ENCODE measurements around the gene RNF41.
"Not testable (repeated sequence)": the region's sequence is repeated elsewhere in the genome, so short reads cannot be mapped to it uniquely, and the experiment has no call there.

RNF41 gene

DNA sequence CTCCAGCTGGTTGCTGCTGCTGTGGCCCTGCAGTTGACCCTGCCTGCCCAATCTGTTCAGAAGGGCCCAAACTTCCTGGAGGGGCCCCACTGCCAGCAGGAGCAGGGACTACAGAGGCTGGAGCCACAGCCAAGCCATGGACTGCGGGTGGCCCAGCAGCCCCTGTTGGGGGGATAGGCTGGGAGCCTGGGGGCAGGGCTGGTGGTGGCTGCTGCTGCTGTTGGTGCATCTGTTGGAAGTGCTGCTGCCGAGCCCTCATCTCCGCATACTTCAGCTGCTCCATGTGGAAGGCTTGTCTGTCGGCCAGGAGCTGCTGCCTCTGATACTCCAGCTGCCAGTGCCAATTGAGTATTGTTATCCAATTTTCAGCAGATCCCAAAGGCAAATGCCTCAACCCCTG lies 56.4 kb downstream of the RNF41 start:
- DNase-seq (ENCODE audit: low read depth in 2 of 2), result no peak

DNA sequence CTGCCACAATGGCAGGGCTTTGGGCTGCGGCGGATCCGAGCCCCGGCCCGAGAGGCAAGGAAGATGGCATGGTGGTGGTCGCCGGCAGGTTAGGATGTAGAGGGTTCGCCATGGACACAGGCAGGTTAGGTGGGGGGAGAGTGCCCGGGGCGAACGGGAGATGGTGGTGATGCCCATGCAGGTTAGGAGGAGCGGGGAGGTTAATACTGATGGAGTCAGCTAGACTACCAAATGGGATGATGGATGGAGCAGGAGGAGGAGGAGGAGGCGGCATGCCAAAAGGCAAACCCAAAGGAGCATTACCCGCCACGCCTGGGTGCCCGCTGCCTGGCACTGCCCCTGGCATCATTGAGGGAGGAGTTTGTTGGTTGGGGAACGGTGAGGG lies 57.4 kb downstream of the RNF41 start:
- DNase-seq (ENCODE audit: low read depth in 2 of 2), result no peak

DNA sequence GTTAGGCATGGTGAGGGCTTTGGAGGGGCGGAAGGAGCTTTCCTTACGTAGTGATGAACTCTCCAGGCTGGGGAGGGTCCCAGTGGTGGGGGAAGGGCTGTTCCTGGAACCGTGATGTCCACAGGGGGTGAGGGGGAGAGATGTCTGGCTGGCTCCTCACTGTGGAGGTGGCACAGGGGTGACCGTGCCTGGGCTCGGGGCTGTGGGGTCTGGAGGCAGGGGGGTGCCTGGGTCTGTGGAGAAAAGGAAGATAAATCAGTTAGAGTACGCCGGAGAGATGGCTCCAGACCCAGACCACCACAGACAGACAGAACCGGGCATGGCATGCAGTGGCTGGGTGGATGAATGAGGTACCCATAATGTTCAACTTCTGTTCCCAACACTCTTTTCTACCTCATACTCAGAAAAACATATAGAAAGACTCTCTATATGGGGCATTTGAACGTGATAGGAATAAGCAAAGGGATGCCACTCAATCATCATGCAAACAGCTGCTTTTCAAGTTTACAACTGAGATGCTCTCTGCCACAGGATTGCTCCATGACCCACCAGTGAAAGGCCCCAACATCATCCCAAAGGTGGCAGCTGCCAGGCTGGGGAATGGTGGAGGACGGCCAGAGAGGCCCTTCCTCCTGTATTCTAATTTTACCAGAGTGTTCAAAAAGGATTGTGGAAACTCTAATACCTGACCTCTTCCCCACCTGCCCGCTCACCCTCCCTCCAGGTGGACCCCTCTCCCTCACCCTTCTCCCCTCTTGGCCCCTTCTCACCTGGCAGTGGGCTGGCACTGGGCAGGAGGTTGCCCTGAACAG lies 58.0 kb downstream of the RNF41 start:
- DNase-seq (ENCODE audit: low read depth in 2 of 2), result no peak

DNA sequence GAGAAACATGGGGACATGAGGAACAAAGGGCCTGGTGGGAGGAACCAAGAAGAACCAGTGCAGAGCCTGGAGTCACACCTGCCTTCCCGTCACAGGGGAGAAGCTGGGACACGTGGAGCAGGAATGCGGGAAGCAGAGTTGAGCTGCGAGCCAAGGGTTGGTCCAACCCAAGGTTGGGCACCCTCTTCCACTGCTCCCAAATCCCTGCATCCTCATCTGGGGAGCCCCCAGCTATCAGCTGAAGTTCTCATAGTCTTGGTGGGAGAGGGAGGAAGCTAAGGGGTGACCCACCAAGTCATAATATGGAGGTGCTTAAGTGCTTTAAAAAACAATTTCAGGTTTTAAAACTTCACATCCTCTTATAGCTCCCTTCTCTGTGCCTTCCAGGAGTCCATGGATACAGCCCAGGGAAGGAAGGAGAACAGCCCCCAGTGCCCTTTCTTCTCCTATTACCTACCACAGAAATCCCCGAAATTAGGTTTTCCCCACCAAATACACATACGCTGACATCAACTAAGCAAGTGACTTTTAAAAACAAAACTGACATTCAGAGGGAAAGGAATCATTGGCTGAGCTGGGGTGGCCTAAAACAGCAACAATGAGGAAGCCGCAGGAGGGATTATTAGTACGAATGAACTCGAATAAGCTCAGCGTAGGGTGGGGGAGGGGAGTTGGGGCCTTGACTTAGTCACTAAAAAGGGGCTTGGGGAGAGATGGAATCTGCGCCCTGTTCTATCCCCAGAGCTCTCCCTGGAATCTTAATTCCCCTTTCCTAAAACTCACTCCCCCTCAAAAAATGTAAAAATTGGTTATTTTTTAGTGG lies 59.0 kb downstream of the RNF41 start:
- DNase-seq (ENCODE audit: low read depth in 2 of 2), result no peak

DNA sequence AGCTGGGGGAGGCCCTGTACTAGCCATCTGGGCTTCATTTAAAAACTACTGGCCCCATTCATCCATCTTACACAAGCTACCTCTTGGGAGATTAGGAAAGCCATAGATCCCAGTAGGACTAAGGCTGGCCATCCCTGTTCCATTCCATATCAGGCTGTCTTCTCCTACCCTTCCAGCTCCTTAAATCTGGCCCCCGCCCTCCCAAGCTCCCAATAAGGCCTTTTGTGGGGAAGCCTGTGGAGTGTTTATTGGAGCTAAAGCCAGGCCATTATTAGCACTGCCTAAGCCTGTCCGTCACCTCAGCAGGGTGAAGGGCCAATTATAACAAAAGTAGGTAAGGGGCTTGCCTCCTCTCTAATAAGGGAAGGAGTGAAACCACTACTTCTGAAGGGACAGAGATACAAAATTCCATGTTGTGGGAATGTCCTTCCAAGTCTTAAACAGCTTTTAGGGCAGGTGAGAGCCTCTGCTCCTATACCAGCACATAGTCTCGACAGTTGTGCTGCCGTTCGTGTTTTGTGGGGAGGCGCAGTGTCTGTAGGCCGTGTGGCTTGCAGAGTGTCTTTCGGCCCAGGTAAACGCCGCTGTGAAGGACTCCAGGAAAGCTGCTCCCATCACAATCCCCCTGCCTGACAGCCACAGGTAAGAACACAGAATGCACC lies 59.9 kb downstream of the RNF41 start:
- DNase-seq (ENCODE audit: low read depth in 2 of 2), result no peak

DNA sequence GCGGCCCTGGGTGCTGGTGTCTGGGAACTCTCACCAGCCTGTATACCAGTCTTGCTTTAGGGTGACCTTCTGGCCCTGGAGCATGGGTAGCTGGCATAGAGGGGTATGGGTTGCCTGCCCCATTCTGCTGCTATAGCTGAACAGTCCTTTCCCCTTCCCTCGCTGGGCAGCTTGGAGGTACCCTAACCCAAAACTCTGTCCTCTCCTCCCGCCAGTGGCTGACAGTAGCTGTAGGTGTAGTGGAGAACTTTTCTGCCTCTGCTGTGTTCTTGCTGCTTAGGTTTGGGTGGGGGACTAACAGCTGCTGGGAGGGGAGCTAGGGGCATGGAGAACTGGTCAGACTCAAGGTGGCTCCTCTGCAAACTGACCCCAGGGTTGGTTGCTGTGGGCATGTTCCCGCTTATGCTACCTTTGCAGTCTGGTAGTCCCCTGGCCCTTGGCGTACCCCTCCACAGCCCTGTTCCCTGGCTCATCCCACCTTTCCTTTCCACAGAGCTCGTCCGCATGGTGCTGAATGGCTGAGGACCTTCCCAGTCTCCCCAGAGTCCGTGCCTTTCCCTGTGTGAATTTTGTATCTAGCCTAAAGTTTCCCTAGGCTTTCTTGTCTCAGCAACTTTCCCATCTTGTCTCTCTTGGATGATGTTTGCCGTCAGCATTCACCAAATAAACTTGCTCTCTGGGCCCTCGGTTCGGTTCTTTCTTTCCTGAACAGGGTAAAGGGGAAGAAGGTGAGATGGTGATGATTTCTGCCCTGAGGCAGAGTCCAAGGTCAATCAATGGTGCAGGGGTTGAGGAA lies 60.6 kb downstream of the RNF41 start:
- no peak for DNase-seq (ENCODE audit: low read depth in 2 of 2)

DNA sequence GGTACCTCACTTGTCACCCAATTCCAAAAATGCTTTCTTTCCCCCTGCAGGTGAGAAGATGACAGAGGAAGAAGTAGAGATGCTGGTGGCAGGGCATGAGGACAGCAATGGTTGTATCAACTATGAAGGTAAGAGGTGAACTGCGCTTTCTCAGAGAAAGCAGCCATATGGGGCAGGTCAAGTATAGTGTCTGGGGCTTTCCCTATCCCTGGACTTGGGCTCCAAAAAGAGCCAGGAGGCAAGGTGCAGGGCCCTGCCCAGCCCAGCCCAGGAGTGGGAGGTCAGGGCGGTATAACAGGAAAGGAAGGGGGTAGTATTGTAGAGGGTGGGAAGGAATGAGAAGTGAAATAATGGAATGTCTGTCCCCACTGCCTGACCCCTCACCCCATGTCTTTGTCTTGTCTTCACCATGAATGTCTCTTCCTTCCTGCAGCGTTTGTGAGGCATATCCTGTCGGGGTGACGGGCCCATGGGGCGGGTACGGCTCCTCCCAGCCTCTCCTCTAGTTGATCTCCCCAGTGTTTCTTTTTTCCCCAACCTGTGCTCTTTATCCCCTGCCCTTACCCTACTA lies 61.4 kb downstream of the RNF41 start:
- peak in 1 of 2 donors; percentile 11 for DNase-seq (ENCODE audit: low read depth in 2 of 2)

DNA sequence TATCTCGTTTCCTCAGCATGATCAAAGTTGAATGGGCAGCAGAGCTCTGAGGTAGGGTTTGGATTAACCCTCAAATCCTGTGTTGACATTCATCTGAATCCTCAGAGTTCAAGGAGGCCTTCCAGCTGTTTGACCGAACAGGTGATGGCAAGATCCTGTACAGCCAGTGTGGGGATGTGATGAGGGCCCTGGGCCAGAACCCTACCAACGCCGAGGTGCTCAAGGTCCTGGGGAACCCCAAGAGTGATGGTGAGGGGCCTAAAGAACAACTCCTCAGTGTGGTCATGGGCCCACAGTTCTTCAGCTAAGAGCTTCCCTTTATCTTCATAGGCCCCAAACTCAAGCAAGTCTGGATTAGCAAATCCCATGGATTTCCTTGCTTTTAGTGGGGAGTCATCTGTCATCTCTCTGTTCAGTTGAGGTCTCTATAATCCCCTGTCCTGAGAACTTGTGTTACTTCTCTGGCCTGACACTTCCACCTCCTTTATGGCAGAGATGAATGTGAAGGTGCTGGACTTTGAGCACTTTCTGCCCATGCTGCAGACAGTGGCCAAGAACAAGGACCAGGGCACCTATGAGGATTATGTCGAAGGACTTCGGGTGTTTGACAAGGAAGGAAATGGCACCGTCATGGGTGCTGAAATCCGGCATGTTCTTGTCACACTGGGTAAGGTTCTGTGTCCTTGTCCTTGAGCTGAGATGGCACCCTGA lies 62.1 kb downstream of the RNF41 start:
- DNase-seq (ENCODE audit: low read depth in 2 of 2), result no peak

DNA sequence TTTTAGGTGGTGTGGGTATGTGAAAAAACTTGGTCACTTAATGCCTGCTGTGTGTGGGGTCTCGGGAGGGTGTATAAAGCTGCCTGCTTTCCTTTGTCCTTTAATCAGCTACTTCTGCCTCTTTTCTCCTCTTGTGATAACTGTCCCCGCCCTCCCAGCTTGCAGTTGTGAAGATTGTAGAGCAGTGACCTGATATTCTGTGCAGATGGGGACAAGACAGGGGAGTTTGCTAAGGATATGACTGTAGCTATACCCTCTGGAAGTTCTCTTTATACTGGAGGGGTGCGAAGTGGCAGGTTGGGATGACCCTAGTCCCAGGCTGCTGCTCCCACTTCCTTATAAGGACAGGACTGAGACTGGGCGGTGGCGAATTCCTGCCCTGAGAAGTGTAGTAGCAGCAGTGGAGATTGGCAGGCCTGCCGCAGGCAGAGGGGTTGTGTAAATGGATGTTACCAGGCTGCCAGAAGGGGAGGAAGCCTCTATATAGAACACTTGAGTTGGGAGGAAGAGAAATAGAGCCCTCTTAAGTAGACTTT lies 62.7 kb downstream of the RNF41 start:
- DNase-seq (ENCODE audit: low read depth in 2 of 2), result no peak

DNA sequence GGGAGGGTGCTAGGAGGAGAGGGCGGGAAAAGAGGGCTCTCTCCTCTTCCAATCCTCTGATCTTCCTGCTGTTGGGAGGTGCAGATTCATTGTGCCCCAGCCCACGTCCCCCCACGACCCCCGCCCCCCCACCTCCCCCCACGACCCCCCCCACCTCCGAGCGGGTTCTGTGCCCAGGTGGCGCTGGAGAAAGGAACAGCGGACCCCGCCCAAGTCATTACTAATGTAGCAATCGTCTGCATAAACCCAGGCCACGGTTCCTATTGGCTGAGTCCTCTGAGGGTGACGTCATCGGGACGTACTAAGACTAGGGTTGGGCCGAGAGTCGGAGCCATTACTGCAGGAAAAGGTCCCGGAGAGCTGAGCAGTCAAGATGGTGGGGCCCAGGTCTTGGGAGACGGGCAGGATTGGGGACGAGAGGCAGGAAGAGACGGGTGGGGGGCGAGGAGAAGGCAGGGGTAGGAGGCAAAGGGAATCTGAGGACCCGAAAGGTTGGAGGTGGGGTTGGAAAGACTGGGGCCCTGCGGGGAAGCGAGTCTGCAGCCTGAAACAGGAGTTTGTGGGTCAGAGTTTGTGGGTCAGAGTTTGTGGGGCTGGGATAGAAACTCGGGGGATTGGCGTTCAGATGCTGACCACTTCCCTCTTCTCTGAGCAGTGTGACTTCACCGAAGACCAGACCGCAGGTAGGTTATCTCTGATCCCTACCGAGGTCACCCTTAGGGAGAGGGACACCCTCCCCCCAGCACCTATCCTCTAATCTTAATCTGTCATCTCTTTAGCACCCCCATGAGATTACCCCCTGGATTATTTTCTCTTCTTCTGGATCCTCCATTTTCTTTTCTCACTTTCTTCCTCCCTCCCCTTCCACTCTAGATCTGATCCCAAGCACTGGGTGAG lies 63.4 kb downstream of the RNF41 start, which contains the start of gene MYL6:
MYL6 (plus strand) TSS at position 331 of the 897 bp plus-strand sequence; CDS start at position 374, 43 bp downstream.
- peak; percentile 83 to 89 for DNase-seq (ENCODE audit: low read depth in 2 of 2)

DNA sequence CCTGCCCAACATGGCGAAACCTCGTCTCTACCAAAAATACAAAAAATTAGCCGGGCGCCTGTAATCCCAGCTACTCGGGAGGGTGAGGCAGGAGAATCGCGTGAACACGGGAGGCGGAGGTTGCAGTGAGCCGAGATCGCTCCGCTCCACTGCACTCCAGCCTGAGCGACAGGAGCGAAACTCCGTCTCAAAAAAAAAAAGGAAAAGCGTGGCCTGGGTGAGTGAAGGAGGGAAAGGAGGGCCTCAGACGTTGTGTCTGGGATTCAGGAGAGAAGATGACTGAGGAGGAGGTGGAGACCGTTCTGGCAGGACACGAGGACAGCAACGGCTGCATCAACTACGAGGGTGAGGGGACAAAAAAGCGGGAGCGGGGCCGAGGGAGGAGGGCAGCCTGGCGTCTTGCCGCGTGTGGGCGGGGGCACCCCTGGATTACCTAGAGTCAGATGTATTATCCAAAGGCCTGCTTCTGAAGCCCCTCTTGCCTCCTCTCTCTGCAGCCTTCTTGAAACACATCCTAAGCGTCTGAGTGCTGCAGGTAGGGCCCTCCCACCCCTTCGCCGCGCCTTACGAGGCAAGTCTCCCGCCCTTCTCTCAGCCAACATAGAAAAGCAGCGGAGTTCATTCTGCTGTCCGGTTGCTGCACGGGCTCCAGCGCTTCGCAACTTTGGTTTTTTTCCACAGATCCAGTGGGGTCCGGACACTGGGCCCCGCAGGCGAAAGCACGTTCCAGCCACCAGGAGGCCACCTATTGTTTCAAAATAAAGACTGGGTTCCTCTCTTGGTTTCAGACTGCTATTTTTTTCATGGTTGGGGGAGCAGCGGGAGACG lies 64.3 kb downstream of the RNF41 start:
- peak in 1 of 2 donors; percentile 11 for DNase-seq (ENCODE audit: low read depth in 2 of 2)

DNA sequence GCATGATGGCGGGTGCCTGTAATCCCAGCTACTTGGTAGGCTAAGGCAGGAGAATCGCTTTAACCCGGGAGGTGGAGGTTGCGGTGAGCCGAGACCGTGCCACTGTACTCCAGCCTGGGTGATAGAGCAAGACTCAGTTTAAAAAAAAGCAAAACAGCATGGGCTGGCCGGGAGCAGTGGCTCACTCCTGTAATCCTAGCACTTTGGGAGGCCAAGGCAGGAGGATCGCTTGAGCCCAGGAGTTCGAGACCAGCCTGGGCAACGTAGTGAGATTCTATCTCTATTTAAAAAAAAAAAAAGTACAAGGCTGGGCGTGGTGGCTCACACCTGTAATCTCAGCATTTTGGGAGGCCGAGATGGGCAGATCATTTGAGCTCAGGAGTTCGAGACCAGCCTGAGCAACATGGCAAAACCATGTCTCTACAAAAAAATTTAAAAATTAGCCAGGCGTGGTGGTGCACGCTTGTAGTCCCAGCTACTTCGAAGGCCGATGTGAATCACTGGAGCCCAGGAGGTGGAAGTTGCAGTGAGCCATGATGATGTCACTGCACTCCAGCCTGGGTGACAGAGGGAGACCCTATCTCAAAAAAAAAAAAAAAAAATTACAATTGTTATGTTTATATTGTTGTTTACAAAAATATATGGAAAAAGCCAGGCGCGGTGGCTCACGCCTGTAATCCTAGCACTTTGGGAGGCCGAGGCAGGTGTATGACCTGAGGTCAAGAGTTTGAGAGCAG lies 65.1 kb downstream of the RNF41 start:
- not testable (repeated sequence) for DNase-seq (ENCODE audit: low read depth in 2 of 2)

DNA sequence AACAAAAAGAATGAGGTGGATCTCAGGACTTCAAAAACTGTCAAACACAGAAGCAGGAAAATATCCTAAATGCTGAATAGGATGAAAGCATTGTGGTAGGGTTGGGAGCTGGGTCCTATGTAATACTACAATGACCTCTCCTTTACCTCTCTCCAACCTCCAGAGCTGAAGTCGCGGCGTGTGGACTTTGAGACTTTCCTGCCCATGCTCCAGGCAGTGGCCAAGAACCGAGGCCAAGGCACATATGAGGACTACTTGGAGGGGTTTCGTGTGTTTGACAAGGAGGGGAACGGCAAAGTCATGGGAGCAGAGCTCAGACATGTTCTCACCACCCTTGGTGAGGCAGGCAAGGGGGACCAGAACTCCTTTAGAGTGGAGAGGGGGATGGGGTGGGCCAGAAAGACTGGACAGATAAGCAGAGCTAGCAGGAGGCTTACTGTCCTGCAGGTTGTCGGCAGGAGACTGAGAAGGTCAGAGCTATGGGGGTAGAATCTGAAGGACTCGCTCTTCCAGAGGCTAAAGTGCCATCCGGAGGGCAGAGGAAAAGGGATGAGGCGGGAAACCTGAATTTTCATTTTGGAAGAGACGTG lies 66.4 kb downstream of the RNF41 start:
- no peak for DNase-seq (ENCODE audit: low read depth in 2 of 2)

DNA sequence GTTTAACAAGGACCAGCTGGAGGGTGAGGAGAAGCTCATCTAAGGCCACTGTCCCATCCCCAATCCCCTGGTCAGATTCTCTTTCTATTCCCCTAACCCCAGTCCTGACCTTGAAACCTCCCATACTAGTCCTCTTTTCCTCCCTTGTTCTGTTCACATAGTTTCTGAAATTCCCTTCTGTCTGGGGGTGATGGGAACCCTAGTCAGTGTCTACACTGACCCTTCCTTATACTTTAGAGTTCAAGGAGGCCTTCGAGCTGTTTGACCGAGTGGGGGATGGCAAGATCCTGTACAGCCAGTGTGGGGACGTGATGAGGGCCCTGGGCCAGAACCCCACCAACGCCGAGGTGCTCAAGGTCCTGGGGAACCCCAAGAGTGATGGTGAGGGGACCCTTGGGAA lies 66.9 kb downstream of the RNF41 start:
- no peak for DNase-seq (ENCODE audit: low read depth in 2 of 2)

DNA sequence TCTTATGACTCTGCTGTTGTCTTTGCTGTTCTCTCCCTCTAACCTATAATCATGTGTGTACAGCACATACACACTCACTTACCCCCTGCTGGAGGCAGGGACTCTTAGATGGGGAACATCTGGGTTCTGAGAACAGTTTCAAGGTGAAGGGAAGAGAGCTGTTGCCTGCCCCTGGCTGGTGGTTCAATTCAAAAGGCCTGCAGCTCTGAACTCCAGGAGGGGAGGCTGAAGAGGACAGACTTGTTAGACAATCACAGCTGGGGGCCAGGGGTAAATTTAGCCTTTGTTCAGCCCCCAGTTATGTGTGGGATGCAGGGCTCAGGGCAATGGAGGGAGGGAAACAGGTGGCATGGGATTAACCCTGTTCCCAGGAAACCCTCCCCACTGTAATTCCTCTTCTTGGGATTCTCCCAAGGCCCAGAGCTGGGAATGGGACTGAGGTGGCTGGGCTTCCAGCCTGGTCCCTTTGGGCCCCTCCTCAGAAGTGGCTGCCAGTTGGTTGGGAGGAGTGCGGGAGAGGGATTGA lies 67.4 kb downstream of the RNF41 start:
- no peak for DNase-seq (ENCODE audit: low read depth in 2 of 2)

DNA sequence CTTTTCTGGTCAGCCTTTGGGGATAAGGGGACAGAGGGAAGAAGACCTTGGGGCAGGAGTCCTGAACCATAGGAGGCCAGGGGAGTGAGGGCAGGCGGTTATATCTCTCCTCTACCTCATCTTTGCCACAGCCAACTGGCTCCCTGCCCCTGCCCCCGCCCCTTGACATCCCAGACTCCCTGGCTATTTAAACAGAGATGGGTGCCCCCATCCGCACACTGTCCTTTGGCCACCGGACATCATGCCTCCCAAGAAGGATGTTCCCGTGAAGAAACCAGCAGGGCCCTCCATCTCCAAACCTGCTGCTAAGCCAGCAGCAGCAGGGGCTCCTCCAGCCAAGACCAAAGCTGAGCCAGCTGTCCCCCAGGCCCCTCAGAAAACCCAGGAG lies 68.0 kb downstream of the RNF41 start:
- no peak for DNase-seq (ENCODE audit: low read depth in 2 of 2)
